ENCODE data around the gene LSM5.
"Not testable (repeated sequence)": the region's sequence is repeated elsewhere in the genome, so short reads cannot be mapped to it uniquely, and the experiment has no call there.

The LSM5 gene

GRCh38 chr7:32506266-32507054, 16.3 kb upstream of the LSM5 start:
- FAIRE-seq (peak; percentile 65), DNase-seq (ENCODE audit: low spot score) (peak; percentile 76)

- DNase-seq (ENCODE audit: low spot score), result no peak
- FAIRE-seq, result no peak
Measured at GRCh38 chr7:32502728-32503127, 12.5 kb upstream of the LSM5 start.

- DNase-seq (ENCODE audit: low spot score) (no peak), FAIRE-seq (no peak)
Measured at GRCh38 chr7:32501522-32501921, 11.3 kb upstream of the LSM5 start.

- FAIRE-seq (no peak), DNase-seq (ENCODE audit: low spot score) (no peak)
Measured at GRCh38 chr7:32500922-32501341, 10.8 kb upstream of the LSM5 start.

- not testable (repeated sequence) for FAIRE-seq
Measured at GRCh38 chr7:32500216-32500615, 10.0 kb upstream of the LSM5 start.

DNA sequence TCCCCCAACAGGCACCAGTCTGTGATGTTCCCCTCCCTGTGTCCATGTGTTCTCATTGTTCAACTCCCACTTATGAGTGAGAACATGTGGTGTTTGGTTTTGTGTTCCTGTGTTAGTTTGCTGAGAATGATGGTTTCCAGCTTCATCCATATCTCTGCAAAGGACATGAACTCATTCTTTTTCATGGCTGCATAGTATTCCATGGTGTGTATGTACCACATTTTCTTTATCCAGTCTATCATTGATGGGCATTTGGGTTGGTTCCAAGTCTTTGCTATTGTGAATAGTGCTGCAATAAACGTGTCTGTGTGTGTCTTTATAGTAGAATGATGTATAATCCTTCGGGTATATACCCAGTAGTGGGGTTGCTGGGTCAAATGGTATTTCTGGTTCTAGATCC, 9.6 kb upstream of the LSM5 start:
- DNase-seq (ENCODE audit: low spot score); FAIRE-seq: not testable (repeated sequence)

More at GRCh38 chr7:32500216-32500615, 10.0 kb upstream of the LSM5 start:
- not testable (repeated sequence) for DNase-seq (ENCODE audit: low spot score)

- FAIRE-seq, result no peak
- DNase-seq (ENCODE audit: low spot score), result no peak
Measured at GRCh38 chr7:32496052-32496813, 6.1 kb upstream of the LSM5 start.

- FAIRE-seq (peak; percentile 52), DNase-seq (ENCODE audit: low spot score) (peak; percentile 99)
Measured at GRCh38 chr7:32495298-32496051, 5.3 kb upstream of the LSM5 start, which contains the start of gene AVL9. TSS of gene AVL9 (plus strand) at chr7:32495489. CDS start at chr7:32495710, 221 bp downstream.

DNA sequence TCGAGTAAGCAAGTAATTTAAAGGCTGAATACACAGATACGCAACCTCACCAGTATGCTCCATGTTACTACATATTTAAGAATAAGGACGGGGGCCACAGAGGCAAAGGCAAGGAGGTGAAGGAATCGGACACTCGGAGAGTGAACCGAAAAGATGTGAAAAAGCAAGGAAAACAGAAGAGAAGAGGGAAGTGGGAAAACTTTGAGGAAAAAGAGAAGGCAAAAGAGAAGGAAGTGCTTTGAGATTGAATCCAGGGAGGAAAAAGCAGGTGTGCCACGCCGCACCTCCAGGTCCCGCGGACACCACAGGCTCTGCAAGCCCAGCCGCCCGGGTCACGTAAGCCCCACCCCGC, 4.7 kb upstream of the LSM5 start:
- FAIRE-seq (no peak), DNase-seq (ENCODE audit: low spot score) (no peak)

DNA sequence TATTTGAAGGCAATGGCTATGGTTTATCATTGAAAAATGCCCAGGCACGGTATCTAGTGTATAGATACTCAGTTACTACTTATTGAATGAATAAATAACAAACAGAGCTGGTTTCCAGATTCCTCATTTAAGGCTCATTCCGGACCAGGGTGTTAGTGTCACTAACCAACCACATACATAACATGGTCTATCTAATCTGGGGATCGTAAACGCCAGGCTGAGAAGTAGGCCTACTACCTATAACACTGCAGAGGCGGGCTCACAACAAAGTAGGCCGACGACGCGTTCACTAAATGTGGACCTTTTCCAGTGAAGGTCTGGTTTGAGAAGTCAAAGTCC, 423 bp downstream of the LSM5 start:
- no peak for DNase-seq (ENCODE audit: low spot score)
- no peak for FAIRE-seq

GRCh38 chr7:32481921-32482320, 8.3 kb downstream of the LSM5 start:
- FAIRE-seq (no peak), DNase-seq (ENCODE audit: low spot score) (no peak)

- DNase-seq (ENCODE audit: low spot score), result no peak
- FAIRE-seq, result no peak
Measured at GRCh38 chr7:32481176-32481575, 9.0 kb downstream of the LSM5 start.

GRCh38 chr7:32479574-32480200, 10.5 kb downstream of the LSM5 start:
- peak; percentile 69 for DNase-seq (ENCODE audit: low spot score)
- no peak for FAIRE-seq

- no peak for FAIRE-seq
- no peak for DNase-seq (ENCODE audit: low spot score)
Measured at GRCh38 chr7:32477649-32477980, 12.6 kb downstream of the LSM5 start.

DNA sequence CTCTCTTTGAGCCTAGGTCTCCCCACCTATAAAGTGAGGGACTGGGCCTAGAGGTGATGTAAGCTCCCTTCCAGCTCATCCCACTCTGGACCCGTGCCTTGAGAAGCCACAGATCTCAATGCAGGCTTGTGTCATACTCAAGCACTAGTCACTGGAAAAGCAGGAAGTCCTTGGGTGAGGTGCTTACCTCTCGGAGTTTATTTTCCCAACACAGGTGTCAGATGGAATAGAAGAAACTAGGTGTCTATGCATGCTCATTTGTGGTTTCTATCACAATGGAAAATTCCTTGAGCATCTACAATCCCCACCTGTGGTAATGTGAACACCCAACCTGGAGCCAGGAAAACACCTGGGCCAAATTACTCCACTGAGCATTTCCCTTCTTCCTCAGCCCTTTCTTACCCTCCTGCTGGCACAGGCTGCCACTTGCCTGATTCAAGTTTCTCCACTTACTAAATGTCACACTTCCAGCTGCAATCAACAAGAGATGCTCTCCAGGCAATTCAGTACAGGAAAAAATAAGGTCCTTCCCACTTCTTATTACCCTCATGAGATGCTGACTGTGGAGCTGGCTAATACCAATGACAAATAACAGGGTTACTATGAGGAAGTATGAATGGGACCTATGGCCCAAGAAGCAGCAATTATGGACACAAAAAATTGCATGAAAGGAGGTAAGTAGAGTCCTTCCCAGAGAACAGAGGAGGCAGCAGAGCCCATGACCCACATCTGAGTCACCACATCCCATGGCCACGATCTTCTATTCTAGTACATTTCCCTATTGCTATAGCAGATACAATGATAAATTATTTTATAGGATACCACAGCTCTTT, 13.1 kb downstream of the LSM5 start:
- no peak for FAIRE-seq
- no peak for DNase-seq (ENCODE audit: low spot score)

- FAIRE-seq, result no peak
- no peak for DNase-seq (ENCODE audit: low spot score)
Measured at GRCh38 chr7:32474008-32474407, 16.2 kb downstream of the LSM5 start.

DNA sequence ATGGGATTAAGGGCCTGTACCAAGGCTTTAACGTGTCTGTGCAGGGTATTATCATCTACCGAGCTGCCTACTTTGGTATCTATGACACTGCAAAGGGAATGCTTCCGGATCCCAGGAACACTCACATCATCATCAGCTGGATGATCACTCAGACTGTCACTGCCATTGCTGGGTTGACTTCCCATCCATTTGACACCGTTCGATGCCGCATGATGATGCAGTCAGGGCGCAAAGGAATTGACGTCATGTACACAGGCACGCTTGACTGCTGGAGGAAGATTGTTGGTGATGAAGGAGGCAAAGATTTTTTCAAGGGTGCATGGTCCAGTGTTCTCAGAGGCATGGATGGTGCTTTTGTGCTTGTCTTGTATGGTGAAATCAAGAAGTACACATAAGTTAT, 18.2 kb downstream of the LSM5 start:
- FAIRE-seq, result peak; percentile 77

GRCh38 chr7:32470871-32471270, 19.3 kb downstream of the LSM5 start:
- FAIRE-seq, result no peak
- no peak for DNase-seq (ENCODE audit: low spot score)

More for the DNA sequence above, 18.2 kb downstream of the LSM5 start:
- DNase-seq (ENCODE audit: low spot score), result no peak

- not testable (repeated sequence) for FAIRE-seq; DNase-seq (ENCODE audit: low spot score)
Measured at GRCh38 chr7:32470004-32470403, 20.2 kb downstream of the LSM5 start.

GRCh38 chr7:32464641-32465416, 25.4 kb downstream of the LSM5 start:
- DNase-seq (ENCODE audit: low spot score); FAIRE-seq: not testable (repeated sequence)

Data from urothelium cell line (cell line).